22Rv1 (cell line): ENCODE results near the gene SH3D19.

ENCODE experiments used
- ZFX ChIP-seq: fragments of 450-650 bp; IDR thresholded peaks from 2 replicates; pipeline ENCODE4 v1.6.1; 2017; ENCODE audit warnings: antibody characterized with exemption, borderline replicate concordance
- TF ChIP-seq, protein P1 (sequence below): fragments of 450-650 bp; IDR thresholded peaks from 2 replicates; pipeline ENCODE4 v1.5.1; 2017; ENCODE audit warnings: mild to moderate bottlenecking

DNA sequence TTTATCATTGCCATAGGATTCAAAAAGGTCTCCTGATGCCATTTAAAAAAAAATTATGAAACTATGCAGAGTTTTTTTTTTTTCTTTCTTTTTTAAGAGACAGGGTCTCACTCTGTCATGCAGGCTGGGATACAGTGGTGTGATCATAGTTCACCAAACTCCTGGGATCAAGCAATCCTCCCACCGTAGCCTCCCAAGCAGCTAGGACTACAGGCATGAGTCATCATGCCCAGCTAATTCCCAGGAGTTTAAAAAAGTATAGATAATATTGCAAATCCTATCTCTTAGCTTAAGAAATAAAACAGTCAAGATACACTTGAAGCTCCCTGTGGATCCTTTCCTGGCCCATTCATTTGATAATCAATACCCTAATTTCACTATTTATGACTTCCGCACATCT lies 107.1 kb downstream of the SH3D19 start:
- TF ChIP-seq, protein P1, sequence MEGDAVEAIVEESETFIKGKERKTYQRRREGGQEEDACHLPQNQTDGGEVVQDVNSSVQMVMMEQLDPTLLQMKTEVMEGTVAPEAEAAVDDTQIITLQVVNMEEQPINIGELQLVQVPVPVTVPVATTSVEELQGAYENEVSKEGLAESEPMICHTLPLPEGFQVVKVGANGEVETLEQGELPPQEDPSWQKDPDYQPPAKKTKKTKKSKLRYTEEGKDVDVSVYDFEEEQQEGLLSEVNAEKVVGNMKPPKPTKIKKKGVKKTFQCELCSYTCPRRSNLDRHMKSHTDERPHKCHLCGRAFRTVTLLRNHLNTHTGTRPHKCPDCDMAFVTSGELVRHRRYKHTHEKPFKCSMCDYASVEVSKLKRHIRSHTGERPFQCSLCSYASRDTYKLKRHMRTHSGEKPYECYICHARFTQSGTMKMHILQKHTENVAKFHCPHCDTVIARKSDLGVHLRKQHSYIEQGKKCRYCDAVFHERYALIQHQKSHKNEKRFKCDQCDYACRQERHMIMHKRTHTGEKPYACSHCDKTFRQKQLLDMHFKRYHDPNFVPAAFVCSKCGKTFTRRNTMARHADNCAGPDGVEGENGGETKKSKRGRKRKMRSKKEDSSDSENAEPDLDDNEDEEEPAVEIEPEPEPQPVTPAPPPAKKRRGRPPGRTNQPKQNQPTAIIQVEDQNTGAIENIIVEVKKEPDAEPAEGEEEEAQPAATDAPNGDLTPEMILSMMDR, result no peak
- no peak for TF ChIP-seq ZFX
